Measurements from ENCODE around the gene DDIT4. TPM values are rescaled to one million over a fixed set of nuclear protein-coding genes. Genes with fewer than 3 reads are reported as not detected.

Gene DDIT4
- total and polyA plus RNA-seq, 9 of the 15 experiments (the other 6 are each of a cell fraction or from before 2014, with no cell fraction given): 8.2 to 675 (median 159) TPM

DNA sequence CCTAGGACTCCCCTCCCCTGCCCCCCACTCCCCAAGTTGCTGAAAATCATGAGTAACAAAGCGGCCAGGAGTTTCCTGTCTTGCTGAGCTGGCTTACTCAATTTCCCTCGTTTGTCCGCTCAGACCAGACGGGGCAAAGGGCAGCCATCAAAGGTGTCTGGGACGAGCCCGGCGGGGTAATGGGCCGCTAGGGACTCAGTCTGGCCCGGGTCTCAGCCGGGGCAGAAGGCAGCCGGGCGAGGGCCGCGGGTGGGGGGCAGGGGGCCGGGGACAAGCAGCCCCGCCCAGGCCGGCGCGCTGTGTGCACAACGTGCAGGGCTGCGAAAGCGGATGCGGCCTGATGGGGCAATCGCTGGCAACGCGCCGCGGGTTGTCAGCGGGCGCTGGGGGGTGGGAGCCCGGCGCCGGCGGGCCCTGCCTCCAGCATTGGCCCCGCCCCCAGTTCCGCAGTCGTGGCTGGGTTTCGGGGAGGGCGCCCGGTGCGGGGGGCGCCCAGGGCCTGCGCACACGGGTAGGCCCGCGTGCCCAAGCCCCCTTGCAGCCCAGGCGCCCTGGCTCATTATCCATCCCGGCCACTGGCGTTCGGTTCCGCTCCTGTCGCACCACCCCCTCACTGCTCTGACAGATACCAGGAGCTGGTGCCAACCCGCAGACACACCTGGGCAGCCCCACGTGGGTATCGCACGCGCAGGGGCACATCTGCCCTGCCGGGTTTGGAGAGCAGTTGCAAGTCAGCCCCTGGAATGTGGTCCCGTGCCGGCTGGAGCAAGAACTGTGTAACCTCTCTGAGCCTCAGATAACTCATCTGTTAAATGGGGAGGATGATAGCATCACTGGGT, 45.9 kb downstream of the DDIT4 start (continued):
- peak; percentile 54; the same call in 1 of the 2 replicates for TF ChIP-seq MTA3 (IDR thresholded peaks at IDR 0.05; ENCODE audit: borderline replicate concordance)
- TF ChIP-seq, protein P1, sequence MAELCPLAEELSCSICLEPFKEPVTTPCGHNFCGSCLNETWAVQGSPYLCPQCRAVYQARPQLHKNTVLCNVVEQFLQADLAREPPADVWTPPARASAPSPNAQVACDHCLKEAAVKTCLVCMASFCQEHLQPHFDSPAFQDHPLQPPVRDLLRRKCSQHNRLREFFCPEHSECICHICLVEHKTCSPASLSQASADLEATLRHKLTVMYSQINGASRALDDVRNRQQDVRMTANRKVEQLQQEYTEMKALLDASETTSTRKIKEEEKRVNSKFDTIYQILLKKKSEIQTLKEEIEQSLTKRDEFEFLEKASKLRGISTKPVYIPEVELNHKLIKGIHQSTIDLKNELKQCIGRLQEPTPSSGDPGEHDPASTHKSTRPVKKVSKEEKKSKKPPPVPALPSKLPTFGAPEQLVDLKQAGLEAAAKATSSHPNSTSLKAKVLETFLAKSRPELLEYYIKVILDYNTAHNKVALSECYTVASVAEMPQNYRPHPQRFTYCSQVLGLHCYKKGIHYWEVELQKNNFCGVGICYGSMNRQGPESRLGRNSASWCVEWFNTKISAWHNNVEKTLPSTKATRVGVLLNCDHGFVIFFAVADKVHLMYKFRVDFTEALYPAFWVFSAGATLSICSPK (IDR thresholded peaks at IDR 0.05; ENCODE audit: borderline replicate concordance): no peak; the same call in 1 of the 2 replicates
- TF ChIP-seq POLR2A (conservative IDR thresholded peaks at IDR 0.05): no peak
- TF ChIP-seq RBM22 (IDR thresholded peaks at IDR 0.05; ENCODE audit: low read depth, low read length, poor library complexity, severe bottlenecking): peak; percentile 47
- no peak for TF ChIP-seq MTA1 (IDR thresholded peaks at IDR 0.05; ENCODE audit: borderline replicate concordance)
- TF ChIP-seq EHMT2 (IDR thresholded peaks at IDR 0.05): no peak
- TF ChIP-seq PPARD (CRISPR knock-in tag; IDR thresholded peaks at IDR 0.05): peak; percentile 70; the same call in 1 of the 2 replicates
- TF ChIP-seq MEF2A (IDR thresholded peaks at IDR 0.05; ENCODE audit: control insufficient read depth, low read depth, low read length): no peak
- no peak for TF ChIP-seq MAFK (IDR thresholded peaks at IDR 0.05; ENCODE audit: low read length)
- no peak for TF ChIP-seq FOXK2 (conservative IDR thresholded peaks at IDR 0.05 in 1 of 2, IDR thresholded peaks at IDR 0.05 in 1 of 2; ENCODE audit: low read depth in 2 of 2)
- no peak for TF ChIP-seq TCF7 (IDR thresholded peaks at IDR 0.05; ENCODE audit: borderline replicate concordance)
- no peak for TF ChIP-seq ZC3H4 (CRISPR knock-in tag; IDR thresholded peaks at IDR 0.05; ENCODE audit: borderline replicate concordance)
- TF ChIP-seq DPF2 (IDR thresholded peaks at IDR 0.05): no peak
- TF ChIP-seq FOXA1 (IDR thresholded peaks at IDR 0.05; ENCODE audit: borderline replicate concordance): no peak
- TF ChIP-seq ZFP1 (CRISPR knock-in tag; IDR thresholded peaks at IDR 0.05): no peak
- TF ChIP-seq CBX5 (IDR thresholded peaks at IDR 0.05; ENCODE audit: borderline replicate concordance, low read depth): no peak
- no peak for TF ChIP-seq CAMTA2 (CRISPR knock-in tag; conservative IDR thresholded peaks at IDR 0.05)
- TF ChIP-seq HEY1 (CRISPR knock-in tag; IDR thresholded peaks at IDR 0.05; ENCODE audit: borderline replicate concordance): no peak
- no peak for TF ChIP-seq RBM25 (IDR thresholded peaks at IDR 0.05; ENCODE audit: low read depth, low read length, severe bottlenecking)
- TF ChIP-seq TGIF2 (CRISPR knock-in tag; IDR thresholded peaks at IDR 0.05): no peak
- TF ChIP-seq THRAP3 (IDR thresholded peaks at IDR 0.05; ENCODE audit: borderline replicate concordance): no peak
- TF ChIP-seq PTRF (tag; IDR thresholded peaks at IDR 0.05): no peak
- TF ChIP-seq, protein P2, sequence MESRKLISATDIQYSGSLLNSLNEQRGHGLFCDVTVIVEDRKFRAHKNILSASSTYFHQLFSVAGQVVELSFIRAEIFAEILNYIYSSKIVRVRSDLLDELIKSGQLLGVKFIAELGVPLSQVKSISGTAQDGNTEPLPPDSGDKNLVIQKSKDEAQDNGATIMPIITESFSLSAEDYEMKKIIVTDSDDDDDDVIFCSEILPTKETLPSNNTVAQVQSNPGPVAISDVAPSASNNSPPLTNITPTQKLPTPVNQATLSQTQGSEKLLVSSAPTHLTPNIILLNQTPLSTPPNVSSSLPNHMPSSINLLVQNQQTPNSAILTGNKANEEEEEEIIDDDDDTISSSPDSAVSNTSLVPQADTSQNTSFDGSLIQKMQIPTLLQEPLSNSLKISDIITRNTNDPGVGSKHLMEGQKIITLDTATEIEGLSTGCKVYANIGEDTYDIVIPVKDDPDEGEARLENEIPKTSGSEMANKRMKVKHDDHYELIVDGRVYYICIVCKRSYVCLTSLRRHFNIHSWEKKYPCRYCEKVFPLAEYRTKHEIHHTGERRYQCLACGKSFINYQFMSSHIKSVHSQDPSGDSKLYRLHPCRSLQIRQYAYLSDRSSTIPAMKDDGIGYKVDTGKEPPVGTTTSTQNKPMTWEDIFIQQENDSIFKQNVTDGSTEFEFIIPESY (CRISPR knock-in tag; IDR thresholded peaks at IDR 0.05): peak; percentile 40
- TF ChIP-seq, protein P3, sequence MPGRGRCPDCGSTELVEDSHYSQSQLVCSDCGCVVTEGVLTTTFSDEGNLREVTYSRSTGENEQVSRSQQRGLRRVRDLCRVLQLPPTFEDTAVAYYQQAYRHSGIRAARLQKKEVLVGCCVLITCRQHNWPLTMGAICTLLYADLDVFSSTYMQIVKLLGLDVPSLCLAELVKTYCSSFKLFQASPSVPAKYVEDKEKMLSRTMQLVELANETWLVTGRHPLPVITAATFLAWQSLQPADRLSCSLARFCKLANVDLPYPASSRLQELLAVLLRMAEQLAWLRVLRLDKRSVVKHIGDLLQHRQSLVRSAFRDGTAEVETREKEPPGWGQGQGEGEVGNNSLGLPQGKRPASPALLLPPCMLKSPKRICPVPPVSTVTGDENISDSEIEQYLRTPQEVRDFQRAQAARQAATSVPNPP (IDR thresholded peaks at IDR 0.05; ENCODE audit: borderline replicate concordance, insufficient read depth, insufficient read length): no peak
- TF ChIP-seq GTF2A2 (tag; IDR thresholded peaks at IDR 0.05): 0 out of 2 replicates have a peak, but pooled peaks have one; percentile 43
- no peak for TF ChIP-seq ZNF384 (IDR thresholded peaks at IDR 0.05; ENCODE audit: low read depth, low read length)
